Neural progenitor cell (in vitro differentiated cells): ENCODE results near the gene SLC27A4. TPM values are rescaled to one million over a fixed set of nuclear protein-coding genes. Genes with fewer than 3 reads are reported as not detected.

Experiments used
- DNase-seq: peaks from one replicate; pipeline ENCODE4 v3.0.0-alpha.2; 2016; ENCODE audit warnings: low spot score
- H2AFZ ChIP-seq: fragments of 200-600 bp; sonication (generic); replicated peaks from 2 replicates; pipeline ENCODE4 v1.6.1; 2016; ENCODE audit warnings: antibody characterized with exemption
- H3F3A ChIP-seq: fragments of 200-600 bp; sonication (generic); 2 replicates; pipeline ENCODE4 v1.6.1; 2016; ENCODE audit warnings: antibody characterized with exemption, low read depth
- H3K27ac ChIP-seq: fragments of 200-600 bp; sonication (generic); 2 replicates; pipeline ENCODE4 v1.5.1; 2016; ENCODE audit warnings: mild to moderate bottlenecking
- H3K27me3 ChIP-seq: fragments of 200-600 bp; sonication (generic); 2 replicates; pipeline ENCODE4 v1.6.1; 2016; ENCODE audit warnings: mild to moderate bottlenecking, moderate library complexity
- H3K36me3 ChIP-seq: fragments of 200-600 bp; sonication (generic); 2 replicates; pipeline ENCODE4 v1.5.1; 2016
- H3K4me1 ChIP-seq: fragments of 200-600 bp; sonication (generic); 2 replicates; pipeline ENCODE4 v1.6.1; 2016; ENCODE audit warnings: mixed run types
- H3K4me2 ChIP-seq: fragments of 200-600 bp; sonication (generic); 2 replicates; pipeline ENCODE4 v1.6.1; 2016
- H3K4me3 ChIP-seq: fragments of 200-600 bp; sonication (generic); 2 replicates; pipeline ENCODE4 v1.5.1; 2016
- H3K79me2 ChIP-seq: fragments of 200-600 bp; sonication (generic); 2 replicates; pipeline ENCODE4 v1.6.1; 2016; ENCODE audit warnings: low read depth
- H3K9ac ChIP-seq: fragments of 200-600 bp; sonication (generic); 2 replicates; pipeline ENCODE4 v1.6.1; 2016
- H3K9me3 ChIP-seq: fragments of 200-600 bp; sonication (generic); 2 replicates; pipeline ENCODE4 v1.5.1; 2016; ENCODE audit warnings: low read depth
- H4K20me1 ChIP-seq: fragments of 200-600 bp; sonication (generic); 2 replicates; pipeline ENCODE4 v1.6.1; 2016; ENCODE audit warnings: low read depth
- H3K27ac Mint-ChIP-seq: 3 replicates; pipeline ENCODE4 v1.8.0; 2021; ENCODE audit warnings: mixed read lengths
- H3K27me3 Mint-ChIP-seq: 2 replicates; pipeline ENCODE4 v1.8.0; 2022; ENCODE audit warnings: low read depth, mild to moderate bottlenecking, inconsistent platforms, moderate library complexity, mixed read lengths; ENCODE audit not compliant: insufficient read depth
- H3K36me3 Mint-ChIP-seq: 3 replicates; pipeline ENCODE4 v1.8.0; 2021; ENCODE audit warnings: mixed read lengths
- H3K4me1 Mint-ChIP-seq: 3 replicates; pipeline ENCODE4 v1.8.0; 2021; ENCODE audit warnings: mixed read lengths
- H3K4me3 Mint-ChIP-seq: 3 replicates; pipeline ENCODE4 v1.8.0; 2021; ENCODE audit warnings: mild to moderate bottlenecking, moderate library complexity, mixed read lengths
- H3K9me3 Mint-ChIP-seq: 3 replicates; pipeline ENCODE4 v1.8.0; 2020; ENCODE audit warnings: mixed read lengths
- CTCF ChIP-seq: fragments of 200-600 bp; sonication (generic); IDR thresholded peaks from 2 replicates; pipeline ENCODE4 v1.5.1; 2017; ENCODE audit warnings: antibody characterized with exemption, mild to moderate bottlenecking
- EZH2 ChIP-seq: fragments of 200-600 bp; sonication (generic); IDR thresholded peaks from 2 replicates; pipeline ENCODE4 v1.6.1; 2017; ENCODE audit warnings: antibody characterized with exemption, mild to moderate bottlenecking, moderate library complexity
- EZH2phosphoT487 ChIP-seq: fragments of 200-600 bp; sonication (generic); IDR thresholded peaks from 2 replicates; pipeline ENCODE4 v1.6.1; 2017; ENCODE audit warnings: antibody characterized with exemption
- total RNA-seq: library from RNA; depleted of rRNA; stranded (reverse); fragments of >200 nt; gene quantifications from 2 replicates; pipeline ENCODE4 v1.2.3, GENCODE V29; 2015; ENCODE audit warnings: low replicate concordance

The SLC27A4 gene
- total RNA-seq, 1 donor from 2014 or later, result 4.4 TPM

GRCh38 chr9:128325629-128326028 lies 14.7 kb upstream of the SLC27A4 start:
- H3K4me3 Mint-ChIP-seq, result peak overlapping the region; percentile 66
- H3K27me3 Mint-ChIP-seq, result peaks cover 2% of the 10 kb centered on the region
- Histone ChIP-seq H3K4me2 (no peak overlapping the region), H3K27me3 (no peaks in the 10 kb centered on the region), H3K9ac (no peak overlapping the region), H3K36me3 (no peaks in the 10 kb centered on the region), H4K20me1 (peaks cover 5% of the 10 kb centered on the region), H3K9me3 (no peaks in the 10 kb centered on the region), H3K27ac (no peak overlapping the region), H3K4me1 (peaks cover 11% of the 10 kb centered on the region), H3F3A (no peaks in the 10 kb centered on the region), H3K4me3 (no peak overlapping the region), H3K79me2 (peaks cover 37% of the 10 kb centered on the region), H2AFZ (no peak overlapping the region)
- TF ChIP-seq EZH2 (no peak), EZH2phosphoT487 (no peak), CTCF (no peak)
- no peak overlapping the region for H3K27ac Mint-ChIP-seq
- no peaks in the 10 kb centered on the region for H3K9me3 Mint-ChIP-seq
- H3K4me1 Mint-ChIP-seq, result peaks cover 13% of the 10 kb centered on the region
- no peak for DNase-seq
- peaks cover 6% of the 10 kb centered on the region for H3K36me3 Mint-ChIP-seq

GRCh38 chr9:128333451-128333869 lies 6.9 kb upstream of the SLC27A4 start:
- Histone ChIP-seq H3K4me2 (no peak overlapping the region), H3K9me3 (no peaks in the 10 kb centered on the region), H2AFZ (no peak overlapping the region), H3K4me1 (no peaks in the 10 kb centered on the region), H3F3A (no peaks in the 10 kb centered on the region), H3K79me2 (no peaks in the 10 kb centered on the region), H3K4me3 (no peak overlapping the region), H3K9ac (no peak overlapping the region), H3K27me3 (no peaks in the 10 kb centered on the region), H3K27ac (no peak overlapping the region), H3K36me3 (no peaks in the 10 kb centered on the region), H4K20me1 (peaks cover 4% of the 10 kb centered on the region)
- H3K4me3 Mint-ChIP-seq, result no peak overlapping the region
- H3K4me1 Mint-ChIP-seq, result no peaks in the 10 kb centered on the region
- H3K27me3 Mint-ChIP-seq, result peaks cover 5% of the 10 kb centered on the region
- DNase-seq, result no peak
- no peak overlapping the region for H3K27ac Mint-ChIP-seq
- TF ChIP-seq CTCF (no peak), EZH2 (no peak), EZH2phosphoT487 (no peak)
- H3K9me3 Mint-ChIP-seq, result no peaks in the 10 kb centered on the region
- peaks cover 5% of the 10 kb centered on the region for H3K36me3 Mint-ChIP-seq

GRCh38 chr9:128335161-128335560 lies 5.2 kb upstream of the SLC27A4 start:
- no peak overlapping the region for H3K4me3 Mint-ChIP-seq
- Histone ChIP-seq H4K20me1 (no peaks in the 10 kb centered on the region), H3F3A (peaks cover 8% of the 10 kb centered on the region), H3K4me3 (no peak overlapping the region), H3K9me3 (no peaks in the 10 kb centered on the region), H2AFZ (no peak overlapping the region), H3K36me3 (no peaks in the 10 kb centered on the region), H3K27ac (no peak overlapping the region), H3K79me2 (no peaks in the 10 kb centered on the region), H3K9ac (no peak overlapping the region), H3K4me1 (no peaks in the 10 kb centered on the region), H3K27me3 (no peaks in the 10 kb centered on the region), H3K4me2 (no peak overlapping the region)
- H3K9me3 Mint-ChIP-seq, result no peaks in the 10 kb centered on the region
- DNase-seq, result no peak
- no peak overlapping the region for H3K27ac Mint-ChIP-seq
- H3K36me3 Mint-ChIP-seq, result peaks cover 5% of the 10 kb centered on the region
- no peaks in the 10 kb centered on the region for H3K4me1 Mint-ChIP-seq
- no peak for TF ChIP-seq EZH2
- no peak for TF ChIP-seq CTCF
- TF ChIP-seq EZH2phosphoT487, result no peak
- H3K27me3 Mint-ChIP-seq, result peaks cover 5% of the 10 kb centered on the region

GRCh38 chr9:128335914-128336313 lies 4.4 kb upstream of the SLC27A4 start:
- H3K9me3 Mint-ChIP-seq, result no peaks in the 10 kb centered on the region

More at GRCh38 chr9:128335914-128336313, 4.4 kb upstream of the SLC27A4 start:
- no peaks in the 10 kb centered on the region for H3K4me1 Mint-ChIP-seq
- Histone ChIP-seq H4K20me1 (peaks cover 3% of the 10 kb centered on the region), H3K9me3 (no peaks in the 10 kb centered on the region), H3K27ac (no peak overlapping the region), H3K27me3 (peaks cover 4% of the 10 kb centered on the region), H2AFZ (no peak overlapping the region), H3K4me2 (no peak overlapping the region), H3K79me2 (no peaks in the 10 kb centered on the region), H3K4me1 (no peaks in the 10 kb centered on the region), H3K9ac (no peak overlapping the region), H3K36me3 (no peaks in the 10 kb centered on the region), H3K4me3 (no peak overlapping the region), H3F3A (peaks cover 12% of the 10 kb centered on the region)
- H3K36me3 Mint-ChIP-seq, result peaks cover 5% of the 10 kb centered on the region
- H3K27ac Mint-ChIP-seq, result no peak overlapping the region
- no peak for DNase-seq
- no peak overlapping the region for H3K4me3 Mint-ChIP-seq
- TF ChIP-seq EZH2 (no peak), CTCF (no peak), EZH2phosphoT487 (no peak)
- H3K27me3 Mint-ChIP-seq, result peaks cover 5% of the 10 kb centered on the region
